ENCODE data around the gene CPNE4.

DNA sequence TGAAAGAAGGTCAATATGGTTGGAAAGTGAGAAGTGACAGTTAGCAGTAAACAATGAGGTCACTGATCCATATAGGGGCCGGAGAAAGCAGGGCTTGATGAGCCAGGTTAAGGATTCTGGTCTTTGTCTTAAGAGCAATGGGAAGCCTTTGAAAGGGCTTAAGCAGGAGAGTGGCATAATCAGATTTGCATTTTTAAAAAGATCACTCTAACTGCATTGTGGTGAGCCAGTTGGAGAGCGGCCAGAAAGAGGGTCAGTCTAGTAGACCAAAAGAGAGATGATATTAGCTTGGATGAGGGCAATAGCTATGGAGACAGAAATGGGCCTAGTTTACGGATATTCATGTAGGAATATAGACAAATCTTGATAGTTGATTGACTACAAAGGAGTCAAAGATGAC is 46.6 kb downstream of the CPNE4 start:
- TF ChIP-seq POLR2AphosphoS5 (IDR thresholded peaks at IDR 0.05; ENCODE audit: low read depth, low read length), result no peak
- TF ChIP-seq SPI1 (IDR thresholded peaks at IDR 0.05; ENCODE audit: low read depth, low read length), result no peak
- TF ChIP-seq POLR2A (IDR thresholded peaks at IDR 0.05; ENCODE audit: low read depth, low read length), result no peak
- no peak for TF ChIP-seq POU2F2 (IDR thresholded peaks at IDR 0.05; ENCODE audit: low read depth, low read length)
- no peak for TF ChIP-seq TAF1 (IDR thresholded peaks at IDR 0.05; ENCODE audit: low read depth, low read length)
- TF ChIP-seq PAX5 (IDR thresholded peaks at IDR 0.05; ENCODE audit: insufficient read depth, low read length, severe bottlenecking), result no peak

All from GM12891 (cell line).